GM23248 (cell line): ENCODE measurements around the gene DOK6. TPM values are rescaled to one million over a fixed set of nuclear protein-coding genes. Genes with fewer than 3 reads are reported as not detected.
"Not testable (repeated sequence)": the region's sequence is repeated elsewhere in the genome, so short reads cannot be mapped to it uniquely, and the experiment has no call there.

ENCODE experiments used
- DNase-seq: peaks from one replicate; pipeline ENCODE4 v3.0.0-alpha.2; 2015
- H2AFZ ChIP-seq: fragments of 200-600 bp; sonication (generic); 2 replicates; pipeline ENCODE4 v1.6.1; 2016; ENCODE audit warnings: antibody characterized with exemption
- H3F3A ChIP-seq: fragments of 200-600 bp; sonication (generic); 2 replicates; pipeline ENCODE4 v1.6.1; 2016; ENCODE audit warnings: mild to moderate bottlenecking, antibody characterized with exemption, mixed run types; ENCODE audit not compliant: insufficient read depth
- H3K27ac ChIP-seq: fragments of 200-600 bp; sonication (generic); 2 replicates; pipeline ENCODE4 v1.5.1; 2016; ENCODE audit warnings: mild to moderate bottlenecking
- H3K27me3 ChIP-seq: fragments of 200-600 bp; sonication (generic); replicated peaks from 2 replicates; pipeline ENCODE4 v1.6.1; 2016; ENCODE audit warnings: mild to moderate bottlenecking; ENCODE audit not compliant: insufficient read depth
- H3K36me3 ChIP-seq: fragments of 200-600 bp; sonication (generic); 2 replicates; pipeline ENCODE4 v1.6.1; 2016; ENCODE audit warnings: low read depth, mild to moderate bottlenecking
- H3K4me1 ChIP-seq: fragments of 200-600 bp; sonication (generic); 2 replicates; pipeline ENCODE4 v1.6.1; 2016; ENCODE audit warnings: mild to moderate bottlenecking; ENCODE audit not compliant: insufficient read depth
- H3K4me2 ChIP-seq: fragments of 200-600 bp; sonication (generic); one replicate; pipeline ENCODE4 v1.6.1; 2016; ENCODE audit warnings: mild to moderate bottlenecking; ENCODE audit not compliant: unreplicated experiment
- H3K4me3 ChIP-seq: fragments of 200-600 bp; sonication (generic); 2 replicates; pipeline ENCODE4 v1.5.1; 2016; ENCODE audit warnings: mild to moderate bottlenecking
- H3K79me2 ChIP-seq: fragments of 200-600 bp; sonication (generic); 2 replicates; pipeline ENCODE4 v1.6.1; 2016; ENCODE audit warnings: mild to moderate bottlenecking; ENCODE audit not compliant: insufficient read depth
- H3K9ac ChIP-seq: fragments of 200-600 bp; sonication (generic); 2 replicates; pipeline ENCODE4 v1.6.1; 2016; ENCODE audit warnings: mild to moderate bottlenecking
- H3K9me2 ChIP-seq: fragments of 200-600 bp; sonication (generic); 2 replicates; pipeline ENCODE4 v1.6.1; 2016; ENCODE audit warnings: mixed run types, mild to moderate bottlenecking, moderate library complexity; ENCODE audit not compliant: insufficient read depth
- H3K9me3 ChIP-seq: fragments of 200-600 bp; sonication (generic); one replicate; pipeline ENCODE4 v1.6.1; 2017; ENCODE audit warnings: low read depth
- H4K20me1 ChIP-seq: fragments of 200-600 bp; sonication (generic); 2 replicates; pipeline ENCODE4 v1.6.0; 2016; ENCODE audit not compliant: insufficient read depth
- EZH2 ChIP-seq: fragments of 200-600 bp; sonication (generic); IDR thresholded peaks from 2 replicates; pipeline ENCODE4 v1.6.1; 2018; ENCODE audit warnings: antibody characterized with exemption, mild to moderate bottlenecking; ENCODE audit not compliant: insufficient read depth, poor library complexity, severe bottlenecking
- EZH2phosphoT487 ChIP-seq: fragments of 200-600 bp; sonication (generic); IDR thresholded peaks from 2 replicates; pipeline ENCODE4 v1.6.1; 2018; ENCODE audit warnings: antibody characterized with exemption, moderate library complexity, mild to moderate bottlenecking, low read depth; ENCODE audit not compliant: insufficient read depth
- WGBS, 2 experiments: methylation state at CpG; one replicate each; pipeline ENCODE4 v1.1.6; 2015 to 2017; ENCODE audit warnings: low lambda C conversion rate in 2 of 2, low coverage in 1 of 2; ENCODE audit errors: missing lambda C conversion rate in 2 of 2; 5-methylcytosine and 5-hydroxymethylcytosine counted together
- in situ Hi-C: fragments of 300-500 bp; cut with MboI; formaldehyde crosslinking; loops from 2 replicates; pipeline ENCODE4 v1.15.0; 2020
- polyA plus RNA-seq: library from polyadenylated mRNA; unstranded; fragments of >200 nt; fragmentation: Nextera tagmentation; extraction: Ambion mirVana; gene quantifications from 2 replicates; pipeline ENCODE4 v1.2.1, GENCODE V29; 2016
- total RNA-seq: library from RNA; depleted of rRNA; stranded (reverse); fragments of >200 nt; shearing (Covaris generic); gene quantifications from 2 replicates; pipeline ENCODE4 v1.2.3, GENCODE V29; 2014

The DOK6 gene
- total and polyA plus RNA-seq, 2 experiments from 2014 or later, result 1.1 to 5.2 TPM

DNA sequence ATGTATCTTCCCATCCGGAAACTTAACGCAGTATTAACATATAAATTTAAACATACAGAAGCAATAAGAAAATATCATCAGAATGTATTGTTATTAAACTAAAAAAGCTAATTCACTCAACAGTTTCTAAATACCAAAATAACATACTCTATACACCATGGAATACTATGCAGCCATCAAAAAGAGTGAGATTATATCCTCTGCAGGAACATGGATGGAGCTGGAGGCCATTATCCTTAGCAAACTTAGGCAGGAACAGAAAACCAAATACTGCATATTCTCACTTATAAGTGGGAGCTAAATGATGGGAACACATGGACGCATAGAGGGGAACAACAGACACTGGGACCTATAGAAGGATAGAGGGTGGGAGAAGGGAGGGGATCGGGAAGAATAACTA is 419.9 kb downstream of the DOK6 start:
- no peak overlapping the region for H3K27ac ChIP-seq
- no peak overlapping the region for H3K4me2 ChIP-seq
- no peak for DNase-seq
- in situ Hi-C loops, result no loop called here
- H4K20me1 ChIP-seq, result no peaks in the 10 kb centered on the region
- no peak overlapping the region for H3K9ac ChIP-seq
- peaks cover 11% of the 10 kb centered on the region for H3F3A ChIP-seq
- TF ChIP-seq EZH2phosphoT487, result no peak
- no peak for TF ChIP-seq EZH2
- H3K79me2 ChIP-seq, result no peaks in the 10 kb centered on the region
- WGBS, 2 experiments, result 93 to 94% methylated on average over 4 of the region's 4 CpGs
- H3K4me1 ChIP-seq, result no peaks in the 10 kb centered on the region
- no peak overlapping the region for H3K4me3 ChIP-seq
- no peaks in the 10 kb centered on the region for H3K36me3 ChIP-seq
- H2AFZ ChIP-seq, result no peak overlapping the region
- no peaks in the 10 kb centered on the region for H3K9me2 ChIP-seq
- no peaks in the 10 kb centered on the region for H3K27me3 ChIP-seq
- H3K9me3 ChIP-seq, result no peaks in the 10 kb centered on the region

DNA sequence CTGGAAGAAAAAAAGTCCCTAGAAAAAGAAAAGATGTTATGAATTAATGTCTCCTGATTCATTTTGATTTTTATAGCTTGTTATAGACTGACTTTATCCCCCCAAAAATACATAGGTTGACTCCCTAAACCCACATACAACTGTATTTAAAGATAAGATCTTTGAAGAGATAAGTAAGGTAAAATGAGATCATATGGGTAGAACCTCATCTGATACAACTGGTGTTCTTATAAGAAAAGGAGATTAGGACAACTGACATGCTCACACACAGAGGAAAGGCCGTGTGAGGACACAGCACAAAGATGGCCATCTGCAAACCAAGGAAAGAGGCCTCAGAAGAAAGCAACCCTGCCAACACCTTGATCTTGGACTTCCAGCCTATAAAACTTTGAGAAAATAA is 429.5 kb downstream of the DOK6 start:
- TF ChIP-seq EZH2phosphoT487, result no peak
- no peak for TF ChIP-seq EZH2
- H4K20me1 ChIP-seq, result no peaks in the 10 kb centered on the region
- no peaks in the 10 kb centered on the region for H3K36me3 ChIP-seq
- no peaks in the 10 kb centered on the region for H3F3A ChIP-seq
- no peaks in the 10 kb centered on the region for H3K9me3 ChIP-seq
- in situ Hi-C loops, result no loop called here
- H3K4me1 ChIP-seq, result no peaks in the 10 kb centered on the region
- H3K27me3 ChIP-seq, result no peaks in the 10 kb centered on the region
- H3K4me3 ChIP-seq, result no peak overlapping the region
- no peak for DNase-seq
- H3K27ac ChIP-seq, result no peak overlapping the region
- H3K79me2 ChIP-seq, result no peaks in the 10 kb centered on the region
- no peaks in the 10 kb centered on the region for H3K9me2 ChIP-seq
- H3K4me2 ChIP-seq, result no peak overlapping the region
- 84 to 86% methylated on average over 1 of the region's 1 CpG for WGBS, 2 experiments
- H2AFZ ChIP-seq, result no peak overlapping the region
- H3K9ac ChIP-seq, result no peak overlapping the region

DNA sequence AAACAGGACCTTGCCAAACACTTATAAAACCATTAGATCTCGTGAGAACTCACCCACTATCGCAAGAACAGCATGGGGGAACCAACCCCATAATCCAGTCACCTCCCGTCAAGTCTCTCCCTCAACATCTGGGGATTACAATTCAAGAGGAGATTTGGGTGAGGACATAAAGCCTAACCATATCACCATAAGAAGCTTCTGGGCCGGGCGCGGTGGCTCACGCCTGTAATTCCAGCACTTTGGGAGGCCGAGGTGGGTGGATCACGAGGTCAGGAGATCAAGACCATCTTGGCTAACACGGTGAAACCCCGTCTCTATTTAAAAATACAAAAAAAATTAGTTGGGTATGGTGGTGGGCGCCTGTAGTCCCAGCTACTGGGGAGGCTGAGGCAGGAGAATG is 434.3 kb downstream of the DOK6 start:
- H2AFZ ChIP-seq, H3K27ac ChIP-seq, H3K4me1 ChIP-seq, DNase-seq, in situ Hi-C loops, H3K9me2 ChIP-seq, H3K9ac ChIP-seq, H3K79me2 ChIP-seq, H4K20me1 ChIP-seq, H3F3A ChIP-seq, H3K27me3 ChIP-seq, H3K4me3 ChIP-seq, H3K4me2 ChIP-seq, H3K9me3 ChIP-seq, H3K36me3 ChIP-seq: not testable (repeated sequence)
- 94 to 95% methylated on average over 12 of the region's 12 CpGs for WGBS, 2 experiments

DNA sequence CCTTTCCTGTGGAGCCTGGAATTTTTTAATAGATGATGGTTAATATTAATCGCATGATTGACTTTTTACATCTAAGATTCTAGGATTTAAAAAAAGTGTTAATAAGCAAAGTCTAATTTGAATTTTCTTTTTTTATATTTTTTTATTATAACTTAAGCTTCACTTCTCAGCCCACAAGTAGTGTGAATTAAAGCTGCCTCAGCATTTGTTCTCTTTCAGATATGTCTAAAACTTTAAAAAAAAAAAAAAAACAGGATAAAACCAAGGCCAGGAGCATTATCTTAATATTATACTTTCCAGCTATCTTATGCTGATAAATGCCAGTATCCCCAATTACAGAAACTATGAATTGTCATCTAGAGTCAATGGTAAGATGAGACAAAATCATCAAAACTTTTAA is 437.3 kb downstream of the DOK6 start:
- no peak overlapping the region for H3K9ac ChIP-seq
- in situ Hi-C loops, result no loop called here
- no peaks in the 10 kb centered on the region for H3K9me2 ChIP-seq
- H3K27ac ChIP-seq, result no peak overlapping the region
- no peak for TF ChIP-seq EZH2phosphoT487
- TF ChIP-seq EZH2, result no peak
- no peaks in the 10 kb centered on the region for H3K9me3 ChIP-seq
- no peaks in the 10 kb centered on the region for H3K36me3 ChIP-seq
- H2AFZ ChIP-seq, result no peak overlapping the region
- no peak overlapping the region for H3K4me2 ChIP-seq
- H3F3A ChIP-seq, result no peaks in the 10 kb centered on the region
- no peaks in the 10 kb centered on the region for H3K4me1 ChIP-seq
- no peaks in the 10 kb centered on the region for H4K20me1 ChIP-seq
- no peaks in the 10 kb centered on the region for H3K27me3 ChIP-seq
- 96 to 100% methylated on average over 1 of the region's 1 CpG for WGBS, 2 experiments
- H3K79me2 ChIP-seq, result no peaks in the 10 kb centered on the region
- no peak overlapping the region for H3K4me3 ChIP-seq
- no peak for DNase-seq
